HepG2 (cell line): ENCODE data around the gene HECTD3. TPM values are rescaled to one million over a fixed set of nuclear protein-coding genes. Genes with fewer than 3 reads are reported as not detected.
A peak's percentile ranks its signal among the peaks of the same experiment; 100 is the strongest.

Source experiments
- ATAC-seq: fragments of 200-7000 bp; cut with Tn5 transposase; 3 replicates; pipeline ENCODE4 v1.9.1; 2020; ENCODE audit warnings: mild to moderate bottlenecking, moderate library complexity
- BruUV-seq: library from RNA; stranded (reverse); fragments of 400-500 nt; replicated peaks from 2 replicates; lab custom pipeline; 2021; lab: Mats Ljungman, UMichigan
- CTCF ChIA-PET: fragments of 300-600 bp; formaldehyde crosslinking; extraction: SDS; loops from one replicate; lab custom pipeline; 2021; ENCODE audit warnings: low total read pairs, inconsistent platforms, low intra/inter-chr PET ratio; lab: Yijun Ruan, JAX
- POLR2A ChIA-PET: fragments of 350-600 bp; sonication (Branson Sonifier 250); formaldehyde crosslinking; loops from one replicate; lab custom pipeline; 2020; ENCODE audit warnings: antibody characterized with exemption, inconsistent platforms; lab: Yijun Ruan, JAX
- DNase-seq: peaks from one replicate; pipeline ENCODE4 v3.0.0-alpha.2; 2015; ENCODE audit warnings: low spot score
- FAIRE-seq: peaks from 3 replicates; lab custom pipeline; 2011; peaks lifted over from hg19 to GRCh38; lab: Jason Lieb, UNC
- H2AFZ ChIP-seq: one replicate; pipeline ENCODE4 v1.6.1; 2011; ENCODE audit warnings: low read length, inconsistent platforms
- H3K27ac ChIP-seq: fragments of 300-600 bp; 3 replicates; pipeline ENCODE4 v1.8.0; 2011; ENCODE audit warnings: mixed run types, mild to moderate bottlenecking, mixed read lengths, low read length, inconsistent platforms; ENCODE audit not compliant: insufficient read depth; ENCODE audit errors: extremely low read length
- H3K27me3 ChIP-seq, 2 experiments: fragments of 200-600 bp in 1 of 2; 2 replicates in 1 of 2; 3 replicates in 1 of 2; pipeline versions ENCODE4 v1.6.0 to v1.8.0; 2011; ENCODE audit warnings: low read length in 2 of 2, mild to moderate bottlenecking in 2 of 2, moderate library complexity in 2 of 2, inconsistent platforms in 1 of 2; ENCODE audit not compliant: insufficient read depth in 2 of 2, control insufficient read depth in 1 of 2
- H3K36me3 ChIP-seq, 2 experiments: fragments of 200-600 bp in 1 of 2; replicated peaks in 1 of 2; 2 replicates in 1 of 2; 3 replicates in 1 of 2; pipeline versions ENCODE4 v1.5.1 to v1.8.0; 2011; ENCODE audit warnings: low read length in 2 of 2, inconsistent platforms in 1 of 2; ENCODE audit not compliant: insufficient read depth in 2 of 2, control insufficient read depth in 1 of 2
- H3K4me1 ChIP-seq: 2 replicates; pipeline ENCODE4 v1.5.1; 2012; ENCODE audit warnings: low read length, inconsistent platforms; ENCODE audit not compliant: insufficient read depth
- H3K4me2 ChIP-seq: 2 replicates; pipeline ENCODE4 v1.6.0; 2011; ENCODE audit warnings: low read depth, low read length, inconsistent platforms
- H3K4me3 ChIP-seq, 3 experiments: fragments of 200-600 bp in 1 of 3; sonication (generic), shearing (Covaris generic) in 1 of 3; replicated peaks in 1 of 3; 2 replicates each; pipeline ENCODE4 v1.5.1; 2011 to 2016; ENCODE audit warnings: low read length in 3 of 3, inconsistent platforms in 2 of 3, low read depth in 2 of 3, mild to moderate bottlenecking in 2 of 3, control low read depth in 1 of 3, mixed read lengths in 1 of 3; ENCODE audit not compliant: insufficient read depth in 1 of 3
- H3K79me2 ChIP-seq: one replicate; pipeline ENCODE4 v1.6.1; 2011; ENCODE audit warnings: low read length, inconsistent platforms; ENCODE audit not compliant: insufficient read depth
- H3K9ac ChIP-seq: 2 replicates; pipeline ENCODE4 v1.6.0; 2011; ENCODE audit warnings: mild to moderate bottlenecking, low read depth, low read length, inconsistent platforms; ENCODE audit not compliant: insufficient read depth
- H3K9me3 ChIP-seq: 2 replicates; pipeline ENCODE4 v1.5.1; 2012; ENCODE audit warnings: mild to moderate bottlenecking, low read length
- H4K20me1 ChIP-seq: 2 replicates; pipeline ENCODE4 v1.6.0; 2011; ENCODE audit warnings: inconsistent platforms, mild to moderate bottlenecking, low read length, moderate library complexity; ENCODE audit not compliant: insufficient read depth
- ADNP ChIP-seq: sonication (generic); formaldehyde crosslinking; IDR thresholded peaks from 2 replicates; pipeline ENCODE4 v1.4.0; 2020; ENCODE audit warnings: missing genetic modification reagents
- DBP ChIP-seq: sonication (generic); formaldehyde crosslinking; IDR thresholded peaks from 2 replicates; pipeline ENCODE4 v1.4.0; 2020; ENCODE audit warnings: missing genetic modification reagents; ENCODE audit errors: not compliant biosample characterization
- FOSL2 ChIP-seq: sonication (generic); formaldehyde crosslinking; IDR thresholded peaks from 2 replicates; pipeline ENCODE4 v1.4.0; 2020; ENCODE audit warnings: missing genetic modification reagents
- IRF2 ChIP-seq: IDR thresholded peaks from 2 replicates; pipeline ENCODE4 v1.6.1; 2018; ENCODE audit warnings: missing genetic modification reagents, missing compliant biosample characterization
- LBX2 ChIP-seq: sonication (generic); formaldehyde crosslinking; IDR thresholded peaks from 2 replicates; pipeline ENCODE4 v1.5.0; 2020; ENCODE audit warnings: missing genetic modification reagents, mild to moderate bottlenecking, borderline replicate concordance
- MED13 ChIP-seq: sonication (generic); formaldehyde crosslinking; IDR thresholded peaks from 2 replicates; pipeline ENCODE4 v1.5.0; 2020; ENCODE audit warnings: missing genetic modification reagents
- MTF2 ChIP-seq: sonication (generic); formaldehyde crosslinking; IDR thresholded peaks from 2 replicates; pipeline ENCODE4 v1.5.0; 2020; ENCODE audit warnings: missing genetic modification reagents, borderline replicate concordance
- MXI1 ChIP-seq: IDR thresholded peaks from 3 replicates; pipeline ENCODE4 v1.6.1; 2012; ENCODE audit warnings: low read depth, low read length, inconsistent platforms, borderline replicate concordance
- MYPOP ChIP-seq: sonication (generic); formaldehyde crosslinking; IDR thresholded peaks from 2 replicates; pipeline ENCODE4 v1.8.1; 2023; ENCODE audit warnings: mild to moderate bottlenecking, moderate library complexity, missing genetic modification reagents
- NRL ChIP-seq: sonication (generic); formaldehyde crosslinking; IDR thresholded peaks from 2 replicates; pipeline ENCODE4 v1.5.0; 2020; ENCODE audit warnings: missing genetic modification reagents, mild to moderate bottlenecking, moderate library complexity, borderline replicate concordance
- RARA ChIP-seq: IDR thresholded peaks from 2 replicates; pipeline ENCODE4 v1.6.1; 2016; ENCODE audit warnings: missing genetic modification reagents, missing compliant biosample characterization
- SCMH1 ChIP-seq: sonication (generic); formaldehyde crosslinking; IDR thresholded peaks from 2 replicates; pipeline ENCODE4 v1.9.0; 2021; ENCODE audit warnings: missing genetic modification reagents, mild to moderate bottlenecking, borderline replicate concordance
- SIN3A ChIP-seq: IDR thresholded peaks from 2 replicates; pipeline ENCODE4 v1.6.1; 2011; ENCODE audit warnings: low read depth, mild to moderate bottlenecking, control low read depth, low read length, borderline replicate concordance
- SIN3B ChIP-seq: fragments of 150-350 bp; IDR thresholded peaks from 2 replicates; pipeline ENCODE4 v1.6.1; 2014; ENCODE audit warnings: low read length
- TARDBP ChIP-seq: sonication (generic); formaldehyde crosslinking; IDR thresholded peaks from 2 replicates; pipeline ENCODE4 v1.8.0; 2022; ENCODE audit warnings: mild to moderate bottlenecking, missing genetic modification reagents
- TFE3 ChIP-seq: IDR thresholded peaks from 2 replicates; pipeline ENCODE4 v1.6.1; 2016
- ZNF350 ChIP-seq: sonication (generic); formaldehyde crosslinking; IDR thresholded peaks from 2 replicates; pipeline ENCODE4 v1.4.0; 2020; ENCODE audit warnings: mild to moderate bottlenecking, low read depth, missing genetic modification reagents, borderline replicate concordance
- ZNF567 ChIP-seq: sonication (generic); formaldehyde crosslinking; IDR thresholded peaks from 2 replicates; pipeline ENCODE4 v1.8.1; 2023; ENCODE audit warnings: mild to moderate bottlenecking, missing genetic modification reagents, borderline replicate concordance
- ZNF724P ChIP-seq: sonication (generic); formaldehyde crosslinking; IDR thresholded peaks from 2 replicates; pipeline ENCODE4 v1.8.0; 2022; ENCODE audit warnings: missing genetic modification reagents, borderline replicate concordance
- ZNF83 ChIP-seq: sonication (generic); formaldehyde crosslinking; IDR thresholded peaks from 2 replicates; pipeline ENCODE4 v1.4.0; 2020; ENCODE audit warnings: missing genetic modification reagents, mild to moderate bottlenecking, borderline replicate concordance
- ZNF839 ChIP-seq: sonication (generic); formaldehyde crosslinking; IDR thresholded peaks from 2 replicates; pipeline ENCODE4 v1.4.0; 2020; ENCODE audit warnings: missing genetic modification reagents, mild to moderate bottlenecking, borderline replicate concordance
- WGBS: methylation state at CpG from one replicate; pipeline ENCODE4 v1.1.6; 2017; ENCODE audit warnings: low lambda C conversion rate; 5-methylcytosine and 5-hydroxymethylcytosine counted together
- in situ Hi-C: cut with HindIII; loops from 2 replicates; pipeline ENCODE4 v1.10.0; 2017; ENCODE audit warnings: low pct_unique_long_range_greater_than_20kb; ENCODE audit not compliant: extremely low pct_ligation_motif_present
- intact Hi-C: fragments of 100-400 bp; cut with micrococcal nuclease; formaldehyde crosslinking; loops from one replicate; pipeline ENCODE4 v1.10.0; 2022; ENCODE audit not compliant: unreplicated experiment
- polyA plus RNA-seq, 8 experiments: library from polyadenylated mRNA; depleted of rRNA in 3 of 8; stranded (reverse) in 7 of 8; unstranded in 1 of 8; fragments of >200 nt; fragmentation: Illumina TruSeq in 4 of 8; extraction: Trizol in 4 of 8; gene quantifications; 2 replicates each; pipeline versions ENCODE4 v1.2.1 to v1.2.3, GENCODE V29; 2011 to 2016; ENCODE audit warnings: low read depth in 4 of 8, missing spikeins in 1 of 8, mixed read lengths in 1 of 8; ENCODE audit not compliant: insufficient read depth in 1 of 8
- total RNA-seq, 5 experiments: library from RNA; depleted of rRNA; stranded (reverse); fragments of >200 nt; fragmentation: Illumina TruSeq; extraction: Trizol; gene quantifications; 2 replicates each; pipeline ENCODE4 v1.2.3, GENCODE V29; 2016; ENCODE audit warnings: low read depth in 1 of 5

The HECTD3 gene
- total and polyA plus RNA-seq, 2 of the 13 experiments (the other 11 are each of a cell fraction or from before 2014, with no cell fraction given), result 18.6 to 24.5 TPM

GRCh38 chr1:45012639-45013278 is 1.6 kb upstream of the HECTD3 start:
- Histone ChIP-seq H3K79me2 (peaks cover 26% of the 10 kb centered on the region), H2AFZ (no peak overlapping the region), H3K27me3 (no peaks in the 10 kb centered on the region; a peak in 1 of 5 replicates), H3K27ac (peak overlapping the region; percentile 85), H4K20me1 (no peaks in the 10 kb centered on the region), H3K4me3 (peak overlapping the region; percentile 62 to 95 (median 78)), H3K4me1 (peaks cover 32% of the 10 kb centered on the region), H3K9me3 (no peaks in the 10 kb centered on the region), H3K4me2 (peak overlapping the region; percentile 99), H3K9ac (peak overlapping the region; percentile 79), H3K36me3 (peaks cover 2 to 32% of the 10 kb centered on the region in 2 experiments; a peak in 3 of 5 replicates)
- TSS peak; percentile 74 for BruUV-seq
- in situ Hi-C loops (loop anchor here (5.0 to 25.0 kb wide), 4 partner anchors 175 to 480 kb away; partner anchors contain the start of genes PTCH2 and TESK2), intact Hi-C loops (loop anchor here (1.0 to 5.0 kb wide), 3 partner anchors 175 to 292 kb away; no protein-coding TSS in a partner anchor)
- peak; percentile 72 for DNase-seq
- ChIA-PET CTCF (interaction anchor here (0.7 to 2.2 kb wide), 4 partner anchors 288 to 292 kb away, joined by 3 to 24 read pairs (median 8); no protein-coding TSS in a partner anchor), POLR2A (interaction anchor here (0.6 to 10.4 kb wide), 21 partner anchors 16 to 880 kb away, joined by 3 to 231 read pairs (median 8); partner anchors contain the start of genes BTBD19, CCDC163, DYNLT4 and EIF2B3)
- FAIRE-seq, result peak; percentile 43
- WGBS, result 5% methylated on average over 14 of the region's 21 CpGs
- ATAC-seq, result peak; percentile 57
- TF ChIP-seq TFE3 (CRISPR knock-in tag) (no peak), SCMH1 (CRISPR knock-in tag) (no peak), DBP (CRISPR knock-in tag) (no peak), ZNF350 (CRISPR knock-in tag) (no peak), FOSL2 (CRISPR knock-in tag) (peak; percentile 46), SIN3A (no peak; the same call in 1 of the 2 replicates), TARDBP (CRISPR knock-in tag) (peak; percentile 27; the same call in 1 of the 2 replicates), MED13 (CRISPR knock-in tag) (no peak), LBX2 (CRISPR knock-in tag) (no peak), NRL (CRISPR knock-in tag) (no peak), ZNF724P (CRISPR knock-in tag) (no peak), IRF2 (CRISPR knock-in tag) (no peak), RARA (CRISPR knock-in tag) (0 out of 2 replicates have a peak, but pooled peaks have one; percentile 5), MYPOP (CRISPR knock-in tag) (no peak), ZNF839 (CRISPR knock-in tag) (no peak), SIN3B (no peak), ADNP (CRISPR knock-in tag) (no peak), ZNF83 (CRISPR knock-in tag) (no peak), MTF2 (CRISPR knock-in tag) (no peak), ZNF567 (CRISPR knock-in tag) (peak; percentile 36; the same call in 1 of the 2 replicates), MXI1 (no peak)
